Embryonic facial prominence (tissue), 1 donor: ENCODE results near the gene HES7.
A peak's percentile ranks its signal among the peaks of the same experiment; 100 is the strongest.

ENCODE experiments used
- DNase-seq: peaks from one replicate; pipeline ENCODE4 v3.0.0-alpha.2; 2016; ENCODE audit errors: extremely low spot score

Gene HES7

GRCh38 chr17:8155231-8155995 lies 31.5 kb upstream of the HES7 start:
- DNase-seq = no peak

GRCh38 chr17:8154608-8155155 lies 30.8 kb upstream of the HES7 start:
- no peak for DNase-seq

GRCh38 chr17:8153957-8154607 lies 30.2 kb upstream of the HES7 start:
- peak; percentile 99 for DNase-seq

GRCh38 chr17:8153525-8153956 lies 29.6 kb upstream of the HES7 start:
- no peak for DNase-seq

GRCh38 chr17:8153031-8153451 lies 29.1 kb upstream of the HES7 start:
- DNase-seq = no peak

GRCh38 chr17:8152112-8152775 lies 28.3 kb upstream of the HES7 start, which contains the start of gene PER1:
TSS of gene PER1 (minus strand) at chr17:8152404. CDS start at chr17:8150706, 1,698 bp downstream.
- peak; percentile 88 for DNase-seq

- no peak for DNase-seq
Measured at GRCh38 chr17:8151641-8152111, 27.8 kb upstream of the HES7 start.

- peak; percentile 87 for DNase-seq
Measured at GRCh38 chr17:8151120-8151640, 27.3 kb upstream of the HES7 start.

GRCh38 chr17:8150194-8151119 lies 26.6 kb upstream of the HES7 start:
- no peak for DNase-seq

- DNase-seq = no peak
Measured at GRCh38 chr17:8149419-8150193, 25.7 kb upstream of the HES7 start.

GRCh38 chr17:8148560-8148959 lies 24.7 kb upstream of the HES7 start:
- DNase-seq = no peak

GRCh38 chr17:8147805-8148404 lies 24.0 kb upstream of the HES7 start:
- no peak for DNase-seq

- no peak for DNase-seq
Measured at GRCh38 chr17:8147141-8147804, 23.4 kb upstream of the HES7 start.

- no peak for DNase-seq
Measured at GRCh38 chr17:8146381-8147140, 22.7 kb upstream of the HES7 start.

GRCh38 chr17:8145811-8146210 lies 21.9 kb upstream of the HES7 start:
- no peak for DNase-seq

- no peak for DNase-seq
Measured at GRCh38 chr17:8144401-8145231, 20.7 kb upstream of the HES7 start.
